SK-N-SH (cell line): ENCODE data around the gene NFIA. TPM values are rescaled to one million over a fixed set of nuclear protein-coding genes. Genes with fewer than 3 reads are reported as not detected.

ENCODE experiments used
- CTCF ChIA-PET: fragments of 300-600, 350-600 bp; formaldehyde crosslinking; extraction: SDS; loops from one replicate; lab custom pipeline; 2021; lab: Yijun Ruan, JAX
- POLR2A ChIA-PET: fragments of 350-600 bp; sonication (Branson Sonifier 250); formaldehyde crosslinking; extraction: SDS; loops from one replicate; lab custom pipeline; 2020; ENCODE audit warnings: antibody characterized with exemption, inconsistent platforms; lab: Yijun Ruan, JAX
- DNase-seq: peaks from one replicate; pipeline ENCODE4 v3.0.0; 2012
- H2AFZ ChIP-seq: fragments of 200-600 bp; sonication (generic); 2 replicates; pipeline ENCODE4 v1.8.1; 2016; ENCODE audit warnings: antibody characterized with exemption, mild to moderate bottlenecking, low read depth
- H3F3A ChIP-seq: fragments of 200-600 bp; sonication (generic); replicated peaks from 2 replicates; pipeline ENCODE3; 2016; ENCODE audit warnings: antibody characterized with exemption, mild to moderate bottlenecking; ENCODE audit not compliant: insufficient read depth
- H3K27ac ChIP-seq, 2 experiments: fragments of 200-500 bp in 1 of 2; fragments of 200-600 bp in 1 of 2; sonication (Bioruptor generic) in 1 of 2; sonication (generic), shearing (Covaris generic) in 1 of 2; 2 replicates each; pipeline versions ENCODE4 v1.5.1 to v1.6.1; 2014 to 2016; ENCODE audit warnings: low read depth in 2 of 2, inconsistent platforms in 1 of 2, low read length in 1 of 2, mild to moderate bottlenecking in 1 of 2, mixed read lengths in 1 of 2
- H3K27me3 ChIP-seq: fragments of 200-600 bp; sonication (generic), shearing (Covaris generic); 2 replicates; pipeline ENCODE4 v1.6.1; 2016; ENCODE audit warnings: mixed run types; ENCODE audit not compliant: insufficient read depth
- H3K36me3 ChIP-seq, 2 experiments: fragments of 200-500 bp in 1 of 2; fragments of 200-600 bp in 1 of 2; sonication (Bioruptor generic) in 1 of 2; sonication (generic) in 1 of 2; replicated peaks in 1 of 2; 2 replicates each; pipeline versions ENCODE3 to v1.5.1; 2014 to 2016; ENCODE audit warnings: low read length in 1 of 2, mild to moderate bottlenecking in 1 of 2; ENCODE audit not compliant: insufficient read depth in 2 of 2, control insufficient read depth in 1 of 2
- H3K4me1 ChIP-seq, 2 experiments: fragments of 200-500 bp in 1 of 2; fragments of 200-600 bp in 1 of 2; sonication (Bioruptor generic) in 1 of 2; sonication (generic), shearing (Covaris generic) in 1 of 2; 2 replicates each; pipeline versions ENCODE4 v1.5.1 to v1.6.1; 2014 to 2016; ENCODE audit warnings: low read depth in 1 of 2, low read length in 1 of 2, mixed run types in 1 of 2; ENCODE audit not compliant: insufficient read depth in 2 of 2, control insufficient read depth in 1 of 2
- H3K4me2 ChIP-seq: fragments of 200-600 bp; sonication (generic), shearing (Covaris generic); 2 replicates; pipeline ENCODE4 v1.6.1; 2017; ENCODE audit warnings: mixed run types
- H3K4me3 ChIP-seq, 2 experiments: fragments of 200-500 bp in 1 of 2; fragments of 200-600 bp in 1 of 2; sonication (Bioruptor generic) in 1 of 2; sonication (generic), shearing (Covaris generic) in 1 of 2; 2 replicates each; pipeline versions ENCODE4 v1.5.1 to v1.8.1; 2014 to 2016; ENCODE audit warnings: low read depth in 2 of 2, inconsistent platforms in 1 of 2, low read length in 1 of 2, mild to moderate bottlenecking in 1 of 2, mixed read lengths in 1 of 2, moderate library complexity in 1 of 2
- H3K79me2 ChIP-seq: fragments of 200-600 bp; sonication (generic); 2 replicates; pipeline ENCODE4 v1.8.1; 2017; ENCODE audit warnings: mild to moderate bottlenecking; ENCODE audit not compliant: insufficient read depth
- H3K9ac ChIP-seq: fragments of 200-600 bp; sonication (generic); 2 replicates; pipeline ENCODE4 v1.6.1; 2017; ENCODE audit warnings: mixed run types
- H3K9me2 ChIP-seq: fragments of 200-600 bp; sonication (generic); 2 replicates; pipeline ENCODE4 v1.6.1; 2017; ENCODE audit warnings: mixed run types
- H3K9me3 ChIP-seq: fragments of 200-600 bp; sonication (generic); 2 replicates; pipeline ENCODE4 v1.6.1; 2017; ENCODE audit warnings: mixed run types, mild to moderate bottlenecking, moderate library complexity
- H4K20me1 ChIP-seq: fragments of 200-600 bp; sonication (generic); 2 replicates; pipeline ENCODE4 v1.6.1; 2017; ENCODE audit warnings: mild to moderate bottlenecking, mixed run types; ENCODE audit not compliant: insufficient read depth
- CHD2 ChIP-seq: fragments of 150-350 bp; IDR thresholded peaks from 2 replicates; pipeline ENCODE4 v1.6.1; 2018; ENCODE audit warnings: low read length; ENCODE audit not compliant: partially characterized antibody
- CTCF ChIP-seq: fragments of 200-600 bp; sonication (generic); IDR thresholded peaks from 2 replicates; pipeline ENCODE4 v1.6.1; 2017; ENCODE audit warnings: antibody characterized with exemption, mild to moderate bottlenecking, moderate library complexity
- EP300 ChIP-seq, 2 experiments: IDR thresholded peaks; 2 replicates each; pipeline versions ENCODE4 v1.4.0 to v1.6.1; 2012; ENCODE audit warnings: borderline replicate concordance in 1 of 2, low read depth in 1 of 2, low read length in 1 of 2
- FOSL2 ChIP-seq: IDR thresholded peaks from 2 replicates; pipeline ENCODE4 v1.4.0; 2012; ENCODE audit warnings: low read depth, mild to moderate bottlenecking, moderate library complexity, borderline replicate concordance
- FOXJ3 ChIP-seq: sonication (generic); formaldehyde crosslinking; IDR thresholded peaks from 2 replicates; pipeline ENCODE4 v1.5.1; 2020; ENCODE audit warnings: mild to moderate bottlenecking, missing genetic modification reagents
- IRF3 ChIP-seq: fragments of 150-350 bp; IDR thresholded peaks from 2 replicates; pipeline ENCODE4 v1.6.1; 2016; ENCODE audit warnings: mild to moderate bottlenecking, low read depth, low read length
- MAX ChIP-seq: IDR thresholded peaks from 2 replicates; pipeline ENCODE4 v1.4.0; 2012; ENCODE audit warnings: low read depth
- NFIC ChIP-seq: IDR thresholded peaks from 2 replicates; pipeline ENCODE4 v1.4.0; 2012; ENCODE audit warnings: borderline replicate concordance
- NRF1 ChIP-seq: IDR thresholded peaks from 2 replicates; pipeline ENCODE4 v1.6.1; 2012; ENCODE audit warnings: low read depth, mild to moderate bottlenecking, low read length
- PBX3 ChIP-seq: IDR thresholded peaks from 2 replicates; pipeline ENCODE4; 2012
- RCOR1 ChIP-seq: fragments of 150-350 bp; IDR thresholded peaks from 2 replicates; pipeline ENCODE4 v1.6.1; 2017; ENCODE audit warnings: antibody characterized with exemption, low read length
- SIN3A ChIP-seq: IDR thresholded peaks from 2 replicates; pipeline ENCODE4 v1.6.1; 2012; ENCODE audit warnings: low read depth, mild to moderate bottlenecking, low read length, moderate library complexity, borderline replicate concordance
- SMC3 ChIP-seq: IDR thresholded peaks from 2 replicates; pipeline ENCODE4 v1.6.1; 2012; ENCODE audit warnings: low read depth, low read length, improper control_type of control experiment
- TAF1 ChIP-seq: IDR thresholded peaks from 2 replicates; pipeline ENCODE4 v1.6.1; 2012; ENCODE audit warnings: low read depth, mild to moderate bottlenecking, low read length, moderate library complexity, borderline replicate concordance
- TCF12 ChIP-seq: IDR thresholded peaks from 2 replicates; pipeline ENCODE4 v1.4.0; 2012
- TEAD4 ChIP-seq: IDR thresholded peaks from 2 replicates; pipeline ENCODE4 v1.4.0; 2012; ENCODE audit warnings: mild to moderate bottlenecking, borderline replicate concordance; ENCODE audit not compliant: insufficient read depth
- USF1 ChIP-seq: IDR thresholded peaks from 2 replicates; pipeline ENCODE4 v1.4.0; 2012; ENCODE audit warnings: low read depth, borderline replicate concordance
- USF2 ChIP-seq: fragments of 150-350 bp; IDR thresholded peaks from 2 replicates; pipeline ENCODE4 v1.6.1; 2017; ENCODE audit warnings: antibody characterized with exemption, low read length, low read depth, borderline replicate concordance
- YY1 ChIP-seq: IDR thresholded peaks from 2 replicates; pipeline ENCODE4 v1.4.0; 2012; ENCODE audit warnings: low read depth, mild to moderate bottlenecking
- ZBTB33 ChIP-seq: IDR thresholded peaks from 2 replicates; pipeline ENCODE4 v1.4.0; 2012; ENCODE audit warnings: low read depth, borderline replicate concordance
- WGBS: methylation state at CpG from one replicate; pipeline ENCODE4 v1.1.6; 2017; ENCODE audit warnings: low lambda C conversion rate; 5-methylcytosine and 5-hydroxymethylcytosine counted together
- polyA plus RNA-seq, 3 experiments: library from polyadenylated mRNA; depleted of rRNA; stranded (reverse); fragments of >200 nt; gene quantifications; 2 replicates each; pipeline ENCODE4 v1.2.3, GENCODE V29; 2012

NFIA gene
- polyA plus RNA-seq, 1 of the 3 experiments (the other 2 are of a cell fraction), result 3.3 TPM

- TF ChIP-seq TAF1, result no peak
- TF ChIP-seq USF2, result no peak
- TF ChIP-seq TEAD4, result no peak
- TF ChIP-seq CHD2, result no peak
- no peak for TF ChIP-seq SIN3A
- TF ChIP-seq MAX, result no peak
- TF ChIP-seq YY1, result no peak
- TF ChIP-seq FOXJ3, result no peak
- no peak for TF ChIP-seq SMC3
- no peak for TF ChIP-seq RCOR1
- no peak for TF ChIP-seq USF1
- no peak for TF ChIP-seq FOSL2
- ChIA-PET CTCF (interaction anchor here (0.6 kb wide), 1 partner anchor 20 kb away, joined by 3 read pairs; no protein-coding TSS in a partner anchor), POLR2A (no interaction called here)
- Histone ChIP-seq H3K9me2 (no peaks in the 10 kb centered on the region; the same call in 1 of the 2 replicates), H3K4me2 (no peak overlapping the region), H3K79me2 (peaks cover 36% of the 10 kb centered on the region), H3K4me3 (no peak overlapping the region), H3K36me3 (peaks cover 0 to 2% of the 10 kb centered on the region in 2 experiments), H4K20me1 (no peaks in the 10 kb centered on the region; the same call in 1 of the 2 replicates), H3F3A (no peaks in the 10 kb centered on the region), H3K27me3 (no peaks in the 10 kb centered on the region), H2AFZ (no peak overlapping the region), H3K9ac (no peak overlapping the region), H3K27ac (peak overlapping the region in 1 of 2 experiments; percentile 54; a peak in 1 of 4 replicates), H3K9me3 (no peaks in the 10 kb centered on the region), H3K4me1 (peaks cover under 1 to 33% of the 10 kb centered on the region in 2 experiments; a peak in 3 of 4 replicates)
- no peak for DNase-seq
- WGBS, result 65% methylated on average over 1 of the region's 1 CpG
Observed at GRCh38 chr1:61097722-61098121, 15.4 kb downstream of the NFIA start.

- H4K20me1 ChIP-seq, result no peaks in the 10 kb centered on the region; the same call in 1 of the 2 replicates
- CTCF ChIA-PET, result no interaction called here
- 94% methylated on average over 3 of the region's 3 CpGs for WGBS
Observed at GRCh38 chr1:61098333-61098732, 16.0 kb downstream of the NFIA start.

More at GRCh38 chr1:61098333-61098732, 16.0 kb downstream of the NFIA start:
- H3K9me3 ChIP-seq, result no peaks in the 10 kb centered on the region
- no peak for TF ChIP-seq TCF12
- TF ChIP-seq ZBTB33, result no peak
- no peak for TF ChIP-seq EP300 (IDR thresholded peaks at IDR 0.05; ENCODE audit: borderline replicate concordance in 1 of 2, low read depth in 1 of 2, low read length in 1 of 2)
- TF ChIP-seq PBX3, result no peak
- TF ChIP-seq TEAD4, result no peak
- TF ChIP-seq TAF1, result no peak
- TF ChIP-seq RCOR1, result no peak
- TF ChIP-seq YY1, result no peak
- no peak for TF ChIP-seq NRF1
- no peak for TF ChIP-seq CTCF
- no peak for TF ChIP-seq NFIC
- no peak for TF ChIP-seq IRF3
- TF ChIP-seq, all 33 proteins: peak for 0
- Histone ChIP-seq H3K9ac (no peak overlapping the region), H3K9me2 (no peaks in the 10 kb centered on the region; the same call in 1 of the 2 replicates), H2AFZ (no peak overlapping the region), H3K27ac (no peak overlapping the region), H3K4me3 (no peak overlapping the region), H3K27me3 (no peaks in the 10 kb centered on the region), H3K79me2 (peaks cover 36% of the 10 kb centered on the region), H3K36me3 (peaks cover 0 to 2% of the 10 kb centered on the region in 2 experiments), H3K4me2 (no peak overlapping the region), H3F3A (no peaks in the 10 kb centered on the region), H3K4me1 (peaks cover 0 to 33% of the 10 kb centered on the region in 2 experiments; a peak in 3 of 4 replicates)
- POLR2A ChIA-PET, result no interaction called here
- no peak for DNase-seq
